ENCODE data around the gene UBTD1. TPM values are rescaled to one million over a fixed set of nuclear protein-coding genes. Genes with fewer than 3 reads are reported as not detected.

Gene UBTD1
- total RNA-seq, 2 donors from 2014 or later = 3.3 to 5.6 TPM

GRCh38 chr10:97611473-97611872 is 112.7 kb downstream of the UBTD1 start:
- no peaks in the 10 kb centered on the region for H3K9me3 Mint-ChIP-seq
- H3K27me3 Mint-ChIP-seq = no peaks in the 10 kb centered on the region
- ATAC-seq (no peak), DNase-seq (ENCODE audit: low spot score) (no peak)
- no peak overlapping the region for H3K27ac Mint-ChIP-seq
- no peaks in the 10 kb centered on the region for H3K36me3 Mint-ChIP-seq
- H3K4me3 Mint-ChIP-seq = no peak overlapping the region
- H3K4me1 Mint-ChIP-seq (ENCODE audit: low read depth in 2 of 2) = no peaks in the 10 kb centered on the region

DNA sequence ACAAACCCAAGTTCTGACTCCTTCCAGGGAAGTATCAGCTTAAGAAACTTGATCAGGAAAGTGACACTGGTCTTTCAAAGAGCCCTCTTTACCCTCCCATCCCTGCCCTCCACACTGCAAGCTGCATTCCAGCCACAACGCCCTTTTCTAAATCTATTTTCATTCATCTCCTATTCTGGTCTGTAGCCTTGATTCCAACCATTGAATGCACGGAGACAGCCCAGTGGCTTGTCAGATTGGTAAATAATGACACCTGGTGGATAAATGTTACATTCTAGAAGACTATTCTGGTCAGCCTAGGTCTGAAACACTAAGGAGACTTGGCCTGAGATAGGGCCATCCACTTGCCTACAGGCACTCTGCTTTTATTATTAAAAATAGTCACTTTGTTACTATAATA is 113.7 kb downstream of the UBTD1 start:
- Mint-ChIP-seq H3K27ac (no peak overlapping the region), H3K36me3 (no peaks in the 10 kb centered on the region), H3K4me3 (no peak overlapping the region), H3K4me1 (ENCODE audit: low read depth in 2 of 2) (no peaks in the 10 kb centered on the region), H3K27me3 (no peaks in the 10 kb centered on the region), H3K9me3 (no peaks in the 10 kb centered on the region)
- ATAC-seq (no peak), DNase-seq (ENCODE audit: low spot score) (no peak)

DNA sequence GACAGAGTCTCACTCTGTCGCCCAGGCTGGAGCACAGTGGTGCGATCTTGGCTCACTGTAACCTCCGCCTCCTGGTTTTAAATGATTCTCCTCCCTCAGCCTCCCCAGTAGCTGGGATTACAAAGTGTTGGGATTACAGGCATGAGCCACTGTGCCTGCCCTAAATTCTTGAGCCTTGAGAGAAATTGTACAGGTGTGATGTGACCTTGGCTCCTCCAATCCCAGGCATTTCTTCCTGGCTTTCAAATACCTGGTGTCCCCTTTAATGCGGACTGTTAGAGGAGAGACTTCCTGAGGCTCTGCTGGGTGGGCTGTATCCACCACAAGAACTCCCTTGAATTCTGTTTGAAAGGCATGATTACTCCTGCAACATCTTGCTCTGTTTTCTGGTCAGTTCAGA is 119.6 kb downstream of the UBTD1 start:
- Mint-ChIP-seq H3K36me3 (no peaks in the 10 kb centered on the region), H3K9me3 (no peaks in the 10 kb centered on the region), H3K27ac (no peak overlapping the region), H3K4me3 (no peak overlapping the region), H3K27me3 (no peaks in the 10 kb centered on the region), H3K4me1 (ENCODE audit: low read depth in 2 of 2) (no peaks in the 10 kb centered on the region)
- DNase-seq (ENCODE audit: low spot score) (no peak), ATAC-seq (no peak)

DNA sequence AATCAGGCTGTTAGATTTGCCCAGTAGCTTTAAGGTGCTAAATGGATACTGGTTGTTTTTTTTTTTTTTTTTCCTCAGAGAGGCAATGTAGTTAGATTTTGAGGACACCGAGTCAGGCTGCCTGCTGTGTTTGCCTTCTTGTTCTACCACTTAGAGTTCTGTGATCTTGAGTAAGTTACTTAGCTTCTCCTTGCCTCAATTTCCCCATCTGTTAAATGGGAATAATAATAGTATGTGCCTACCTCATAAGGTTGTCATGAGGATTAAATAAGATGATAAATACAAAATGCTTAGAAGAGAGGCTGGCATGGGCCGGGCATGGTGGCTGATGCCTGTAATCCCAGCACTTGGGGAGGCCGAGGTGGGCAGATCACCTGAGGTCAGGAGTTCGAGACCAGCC is 120.0 kb downstream of the UBTD1 start:
- no peaks in the 10 kb centered on the region for H3K27me3 Mint-ChIP-seq
- H3K27ac Mint-ChIP-seq = no peak overlapping the region
- ATAC-seq = no peak
- H3K4me1 Mint-ChIP-seq (ENCODE audit: low read depth in 2 of 2) = no peaks in the 10 kb centered on the region
- H3K36me3 Mint-ChIP-seq = no peaks in the 10 kb centered on the region
- H3K4me3 Mint-ChIP-seq = no peak overlapping the region
- H3K9me3 Mint-ChIP-seq = no peaks in the 10 kb centered on the region
- DNase-seq (ENCODE audit: low spot score) = no peak

Other genes with a start within 250 kb of the UBTD1 start
- 10 to 100 TPM; 38.2 to 40.2 TPM for gene ARHGAP19, start 206.3 kb upstream of the UBTD1 start, total RNA-seq
- gene FRAT1, start 179.7 kb upstream of the UBTD1 start, total RNA-seq = 1 to 10 TPM; 2.4 to 3.0 TPM
- gene FRAT2, start 164.2 kb upstream of the UBTD1 start, total RNA-seq = 1 to 10 TPM; 7.1 to 8.7 TPM
- 100 to 1,000 TPM in 1 of 2 donors, 10 to 100 TPM in 1; 40.1 to 100 TPM for gene RRP12, start 97.6 kb upstream of the UBTD1 start, total RNA-seq
- 100 to 1,000 TPM; 546 to 554 TPM for gene PGAM1, start 72.7 kb upstream of the UBTD1 start, total RNA-seq
- gene EXOSC1, start 52.9 kb upstream of the UBTD1 start, total RNA-seq = 10 to 100 TPM; 51.0 to 64.5 TPM
- 10 to 100 TPM; 43.6 to 61.2 TPM for gene ZDHHC16, start 52.7 kb upstream of the UBTD1 start, total RNA-seq
- gene MMS19, start 502 bp upstream of the UBTD1 start, total RNA-seq = 10 to 100 TPM; 66.3 to 95.6 TPM
- not detected for gene ANKRD2, start 73.9 kb downstream of the UBTD1 start, total RNA-seq
- gene HOGA1, start 85.5 kb downstream of the UBTD1 start, total RNA-seq = not detected
- not detected for gene C10orf62, start 90.8 kb downstream of the UBTD1 start, total RNA-seq
- gene MORN4, start 134.6 kb downstream of the UBTD1 start, total RNA-seq = 1 to 10 TPM; 1.6 to 2.7 TPM
- 10 to 100 TPM; 16.2 to 22.8 TPM for gene PI4K2A, start 141.7 kb downstream of the UBTD1 start, total RNA-seq
- under 1 TPM; 0.45 to 0.89 TPM for gene AVPI1, start 188.3 kb downstream of the UBTD1 start, total RNA-seq
- gene MARVELD1, start 214.8 kb downstream of the UBTD1 start, total RNA-seq = under 1 TPM in 1 of 2 donors, not detected in 1; 0.75 TPM
- 10 to 100 TPM; 34.9 to 59.6 TPM for gene ZFYVE27, start 238.2 kb downstream of the UBTD1 start, total RNA-seq